Measurements from ENCODE around the gene CEP135.

Gene CEP135

GRCh38 chr4:55949482-55949802, 697 bp downstream of the CEP135 start:
- Histone ChIP-seq H3K4me1 (ENCODE audit: low read depth, poor library complexity, severe bottlenecking) (peaks cover 44% of the 10 kb centered on the region), H3K9ac (peak overlapping the region; percentile 86), H3K36me3 (ENCODE audit: insufficient read depth) (no peaks in the 10 kb centered on the region; the same call in 1 of the 2 replicates), H2AFZ (ENCODE audit: low read depth) (peak overlapping the region; percentile 61), H3K79me2 (ENCODE audit: insufficient read depth, low read depth) (peaks cover 33% of the 10 kb centered on the region), H3K4me3 (IDR thresholded peaks at IDR 0.05; ENCODE audit: insufficient read depth, low read depth, low read length) (peak overlapping the region; percentile 79), H3K4me2 (peak overlapping the region; percentile 99), H3K27me3 (ENCODE audit: insufficient read depth, low read depth) (no peaks in the 10 kb centered on the region), H3K27ac (peak overlapping the region; percentile 90), H4K20me1 (ENCODE audit: insufficient read depth) (no peaks in the 10 kb centered on the region)
- no peak for TF ChIP-seq CTCF (conservative IDR thresholded peaks at IDR 0.05; ENCODE audit: low read depth, low read length)

GRCh38 chr4:55951191-55951922, 2.6 kb downstream of the CEP135 start:
- Histone ChIP-seq H4K20me1 (ENCODE audit: insufficient read depth) (no peaks in the 10 kb centered on the region), H3K27me3 (ENCODE audit: insufficient read depth, low read depth) (no peaks in the 10 kb centered on the region), H3K36me3 (ENCODE audit: insufficient read depth) (no peaks in the 10 kb centered on the region; the same call in 1 of the 2 replicates), H3K4me3 (IDR thresholded peaks at IDR 0.05; ENCODE audit: insufficient read depth, low read depth, low read length) (no peak overlapping the region), H2AFZ (ENCODE audit: low read depth) (no peak overlapping the region), H3K9ac (no peak overlapping the region), H3K4me1 (ENCODE audit: low read depth, poor library complexity, severe bottlenecking) (peaks cover 37% of the 10 kb centered on the region), H3K4me2 (peak overlapping the region; percentile 99; the same call in 1 of the 2 replicates), H3K79me2 (ENCODE audit: insufficient read depth, low read depth) (peaks cover 29% of the 10 kb centered on the region), H3K27ac (no peak overlapping the region)
- TF ChIP-seq CTCF (conservative IDR thresholded peaks at IDR 0.05; ENCODE audit: low read depth, low read length) = no peak

GRCh38 chr4:55955710-55956109, 7.0 kb downstream of the CEP135 start:
- no peak overlapping the region for H3K4me2 ChIP-seq
- H3K4me3 ChIP-seq (IDR thresholded peaks at IDR 0.05; ENCODE audit: insufficient read depth, low read depth, low read length) = no peak overlapping the region
- H2AFZ ChIP-seq (ENCODE audit: low read depth) = no peak overlapping the region
- no peak overlapping the region for H3K9ac ChIP-seq
- peaks cover 13% of the 10 kb centered on the region for H3K4me1 ChIP-seq (ENCODE audit: low read depth, poor library complexity, severe bottlenecking)
- H3K27ac ChIP-seq = no peak overlapping the region
- H4K20me1 ChIP-seq (ENCODE audit: insufficient read depth) = no peaks in the 10 kb centered on the region
- H3K27me3 ChIP-seq (ENCODE audit: insufficient read depth, low read depth) = no peaks in the 10 kb centered on the region
- no peak for TF ChIP-seq CTCF (conservative IDR thresholded peaks at IDR 0.05; ENCODE audit: low read depth, low read length)
- H3K79me2 ChIP-seq (ENCODE audit: insufficient read depth, low read depth) = peaks cover 17% of the 10 kb centered on the region
- H3K36me3 ChIP-seq (ENCODE audit: insufficient read depth) = peaks cover 4% of the 10 kb centered on the region; the same call in 1 of the 2 replicates

GRCh38 chr4:55959655-55960054, 10.9 kb downstream of the CEP135 start:
- no peaks in the 10 kb centered on the region for H3K27me3 ChIP-seq (ENCODE audit: insufficient read depth, low read depth)
- H3K36me3 ChIP-seq (ENCODE audit: insufficient read depth) = peaks cover 4% of the 10 kb centered on the region; the same call in 1 of the 2 replicates
- H2AFZ ChIP-seq (ENCODE audit: low read depth) = no peak overlapping the region
- H3K27ac ChIP-seq = no peak overlapping the region
- no peaks in the 10 kb centered on the region for H3K79me2 ChIP-seq (ENCODE audit: insufficient read depth, low read depth)
- H3K4me2 ChIP-seq = no peak overlapping the region
- no peaks in the 10 kb centered on the region for H4K20me1 ChIP-seq (ENCODE audit: insufficient read depth)
- H3K4me3 ChIP-seq (IDR thresholded peaks at IDR 0.05; ENCODE audit: insufficient read depth, low read depth, low read length) = no peak overlapping the region
- no peak overlapping the region for H3K9ac ChIP-seq
- no peak for TF ChIP-seq CTCF (conservative IDR thresholded peaks at IDR 0.05; ENCODE audit: low read depth, low read length)
- no peaks in the 10 kb centered on the region for H3K4me1 ChIP-seq (ENCODE audit: low read depth, poor library complexity, severe bottlenecking)
